ENCODE measurements around the gene OSBPL9.

The OSBPL9 gene

GRCh38 chr1:51569284-51570062 lies 47.4 kb upstream of the OSBPL9 start:
- H3K4me3 ChIP-seq (replicated peaks; ENCODE audit: insufficient read depth, low read length) = no peak overlapping the region
- no peaks in the 10 kb centered on the region for H3K27me3 ChIP-seq (ENCODE audit: insufficient read depth, poor library complexity, severe bottlenecking)
- DNase-seq (ENCODE audit: low read depth in 1 of 2, low spot score in 1 of 2) = peak in 1 of 2 experiments; percentile 21
- TF ChIP-seq REST (IDR thresholded peaks at IDR 0.05; ENCODE audit: insufficient replicate concordance, low read depth) (no peak), SPI1 (IDR thresholded peaks at IDR 0.05; ENCODE audit: borderline replicate concordance, low read depth) (no peak), CTCF (IDR thresholded peaks at IDR 0.05; ENCODE audit: insufficient read depth, low read length) (no peak), POLR2AphosphoS5 (IDR thresholded peaks at IDR 0.05; ENCODE audit: low read depth) (no peak)
- H3K27ac ChIP-seq (replicated peaks) = no peak overlapping the region

- H3K27ac ChIP-seq (replicated peaks) = no peak overlapping the region
- H3K27me3 ChIP-seq (ENCODE audit: insufficient read depth, poor library complexity, severe bottlenecking) = no peaks in the 10 kb centered on the region
- TF ChIP-seq REST (IDR thresholded peaks at IDR 0.05; ENCODE audit: insufficient replicate concordance, low read depth) = no peak
- no peak for TF ChIP-seq GABPA (IDR thresholded peaks at IDR 0.05; ENCODE audit: low read depth)
- TF ChIP-seq POLR2AphosphoS5 (IDR thresholded peaks at IDR 0.05; ENCODE audit: low read depth) = no peak
- TF ChIP-seq SPI1 (IDR thresholded peaks at IDR 0.05; ENCODE audit: borderline replicate concordance, low read depth) = no peak
- no peak for TF ChIP-seq CTCF (IDR thresholded peaks at IDR 0.05; ENCODE audit: insufficient read depth, low read length)
- no peak for DNase-seq (ENCODE audit: low read depth in 1 of 2, low spot score in 1 of 2)
- no peak overlapping the region for H3K4me3 ChIP-seq (replicated peaks; ENCODE audit: insufficient read depth, low read length)
Measured at GRCh38 chr1:51570063-51570710, 46.7 kb upstream of the OSBPL9 start.

- no peak for TF ChIP-seq SPI1 (IDR thresholded peaks at IDR 0.05; ENCODE audit: borderline replicate concordance, low read depth)
- TF ChIP-seq CTCF (IDR thresholded peaks at IDR 0.05; ENCODE audit: insufficient read depth, low read length) = no peak
- TF ChIP-seq POLR2AphosphoS5 (IDR thresholded peaks at IDR 0.05; ENCODE audit: low read depth) = no peak
- TF ChIP-seq REST (IDR thresholded peaks at IDR 0.05; ENCODE audit: insufficient replicate concordance, low read depth) = no peak
- TF ChIP-seq GABPA (IDR thresholded peaks at IDR 0.05; ENCODE audit: low read depth) = no peak
- H3K27me3 ChIP-seq (ENCODE audit: insufficient read depth, poor library complexity, severe bottlenecking) = no peaks in the 10 kb centered on the region
- no peak for DNase-seq (ENCODE audit: low read depth in 1 of 2, low spot score in 1 of 2)
- no peak overlapping the region for H3K4me3 ChIP-seq (replicated peaks; ENCODE audit: insufficient read depth, low read length)
- no peak overlapping the region for H3K27ac ChIP-seq (replicated peaks)
Measured at GRCh38 chr1:51572365-51572764, 44.5 kb upstream of the OSBPL9 start.
